Mononuclear cell (primary cell): ENCODE results near the gene TMEM248. TPM values are rescaled to one million over a fixed set of nuclear protein-coding genes. Genes with fewer than 3 reads are reported as not detected.
"Not testable (repeated sequence)": the region's sequence is repeated elsewhere in the genome, so short reads cannot be mapped to it uniquely, and the experiment has no call there.

ENCODE experiments used
- H3K27me3 ChIP-seq: 2 replicates; pipeline ENCODE4 v1.6.0; 2011; ENCODE audit warnings: low read length, control low read depth; ENCODE audit not compliant: insufficient read depth
- H3K4me1 ChIP-seq: 2 replicates; pipeline ENCODE4 v1.5.1; 2011; ENCODE audit warnings: mild to moderate bottlenecking, low read length, control low read depth; ENCODE audit not compliant: insufficient read depth
- H3K4me3 ChIP-seq: 2 replicates; pipeline ENCODE4 v1.5.1; 2011; ENCODE audit warnings: mild to moderate bottlenecking, low read length, moderate library complexity
- H3K9me3 ChIP-seq: 2 replicates; pipeline ENCODE4 v1.5.1; 2011; ENCODE audit warnings: low read depth, mild to moderate bottlenecking, control low read depth, low read length
- total RNA-seq: library from RNA; depleted of rRNA; stranded (reverse); fragments of >200 nt; gene quantifications from one replicate; pipeline ENCODE4 v1.2.3, GENCODE V29; 2012

Gene TMEM248
- total RNA-seq, 1 donor = 82.9 TPM

DNA sequence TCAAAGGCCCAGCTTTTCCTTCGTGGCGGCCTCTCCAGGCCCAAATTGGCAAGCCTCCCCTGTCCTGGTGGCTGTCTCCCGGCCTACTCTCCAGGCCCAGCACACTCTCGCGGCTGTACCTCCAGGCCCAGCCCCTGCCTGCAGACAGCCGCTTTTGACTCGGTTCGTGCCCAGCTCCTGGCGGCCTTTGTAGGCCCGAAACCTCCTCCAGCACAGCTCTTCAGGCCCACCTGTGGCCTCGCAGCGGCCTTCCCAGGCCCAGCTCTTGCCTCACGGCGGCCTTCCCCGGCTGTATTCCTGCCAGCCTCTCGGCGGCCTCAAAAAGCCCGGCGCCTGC is 18.2 kb upstream of the TMEM248 start:
- Histone ChIP-seq H3K9me3 (no peaks in the 10 kb centered on the region), H3K4me3 (no peak overlapping the region), H3K27me3 (no peaks in the 10 kb centered on the region), H3K4me1 (no peaks in the 10 kb centered on the region)

DNA sequence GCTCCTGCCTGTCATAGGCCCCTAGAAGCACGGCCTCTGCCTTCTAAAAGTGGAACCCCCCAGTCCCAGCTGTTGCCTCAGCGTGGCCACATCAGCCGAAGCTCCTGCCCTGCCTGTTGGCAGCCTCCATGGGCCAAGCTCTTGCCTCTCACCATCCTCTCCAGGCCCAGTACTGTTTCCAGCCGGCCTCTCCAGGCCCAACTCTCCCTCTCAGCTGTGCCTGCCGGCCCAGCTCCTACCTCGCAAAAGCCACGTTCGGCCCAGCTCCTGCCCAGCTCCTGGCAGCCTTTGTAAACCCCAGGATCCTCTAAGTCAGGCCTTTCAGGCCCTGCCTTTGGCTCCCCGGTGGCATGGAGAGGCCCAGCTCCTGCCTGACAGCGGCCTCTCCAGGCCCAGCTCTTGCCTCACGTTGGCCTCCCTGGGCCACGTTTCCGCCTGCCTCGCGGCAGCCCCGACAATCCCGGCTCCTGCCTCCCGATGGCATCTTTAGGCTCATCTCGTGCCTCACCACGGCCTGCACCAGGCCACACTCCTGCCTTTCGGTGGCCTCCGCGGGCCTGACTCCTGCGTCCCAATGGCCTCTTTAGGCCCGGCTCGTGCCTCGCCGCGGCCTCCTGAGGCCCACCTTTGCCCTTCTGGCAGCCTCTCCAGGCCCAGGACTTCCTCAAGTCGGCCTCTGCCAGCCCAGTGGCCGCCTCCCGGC is 17.5 kb upstream of the TMEM248 start:
- Histone ChIP-seq H3K4me1 (no peaks in the 10 kb centered on the region), H3K4me3 (no peak overlapping the region), H3K27me3 (no peaks in the 10 kb centered on the region), H3K9me3 (no peaks in the 10 kb centered on the region)

DNA sequence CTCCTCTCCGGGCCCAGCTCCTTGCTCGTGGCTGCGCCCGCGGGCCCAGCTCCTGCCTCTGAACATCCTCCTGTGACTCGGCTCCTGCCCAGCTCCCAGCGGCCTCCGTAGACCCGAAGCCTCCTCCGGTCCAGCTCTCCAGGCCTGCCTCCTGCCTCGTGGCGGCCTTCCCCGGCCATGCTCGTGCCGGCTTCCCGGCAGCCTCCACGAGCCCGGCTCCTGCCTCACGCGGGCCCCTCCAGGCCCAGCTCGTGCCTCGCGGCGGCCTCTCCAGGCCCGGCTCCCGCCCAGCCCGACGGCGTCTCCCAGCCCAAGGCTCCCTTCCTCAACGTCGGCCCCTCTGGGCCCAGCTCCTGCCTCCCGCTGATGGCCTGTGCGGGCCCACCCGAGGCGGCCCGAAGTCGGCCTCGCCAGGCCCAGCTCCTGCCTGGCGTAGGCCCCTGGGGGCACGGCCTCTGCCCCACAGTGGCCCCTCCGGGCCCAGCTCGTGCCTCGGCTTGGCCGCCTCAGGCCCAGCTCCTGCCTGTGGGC is 16.9 kb upstream of the TMEM248 start:
- no peaks in the 10 kb centered on the region for H3K9me3 ChIP-seq
- H3K4me1 ChIP-seq = no peaks in the 10 kb centered on the region
- no peak overlapping the region for H3K4me3 ChIP-seq
- H3K27me3 ChIP-seq = no peaks in the 10 kb centered on the region

DNA sequence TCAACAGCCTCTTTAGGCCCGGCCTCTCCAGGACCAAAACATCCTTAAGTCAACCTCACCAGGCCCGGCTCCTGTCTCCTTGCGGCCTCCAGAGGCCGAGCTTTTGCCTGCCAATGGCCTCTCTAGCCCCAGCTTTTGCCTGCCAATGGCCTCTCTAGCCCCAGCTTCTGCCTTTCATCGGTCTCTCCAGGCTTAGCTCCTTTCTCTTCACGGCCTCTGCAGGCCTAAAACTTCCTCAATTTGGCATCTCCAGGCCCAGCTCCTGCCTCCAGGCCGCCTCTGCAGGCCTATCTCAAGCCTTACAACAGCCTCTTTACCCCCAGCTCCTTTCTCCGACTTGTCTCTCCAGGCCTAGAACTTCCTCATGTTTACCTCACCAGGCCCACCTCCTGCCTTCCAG is 15.7 kb upstream of the TMEM248 start:
- no peaks in the 10 kb centered on the region for H3K4me1 ChIP-seq
- no peaks in the 10 kb centered on the region for H3K9me3 ChIP-seq
- no peak overlapping the region for H3K4me3 ChIP-seq
- no peaks in the 10 kb centered on the region for H3K27me3 ChIP-seq

DNA sequence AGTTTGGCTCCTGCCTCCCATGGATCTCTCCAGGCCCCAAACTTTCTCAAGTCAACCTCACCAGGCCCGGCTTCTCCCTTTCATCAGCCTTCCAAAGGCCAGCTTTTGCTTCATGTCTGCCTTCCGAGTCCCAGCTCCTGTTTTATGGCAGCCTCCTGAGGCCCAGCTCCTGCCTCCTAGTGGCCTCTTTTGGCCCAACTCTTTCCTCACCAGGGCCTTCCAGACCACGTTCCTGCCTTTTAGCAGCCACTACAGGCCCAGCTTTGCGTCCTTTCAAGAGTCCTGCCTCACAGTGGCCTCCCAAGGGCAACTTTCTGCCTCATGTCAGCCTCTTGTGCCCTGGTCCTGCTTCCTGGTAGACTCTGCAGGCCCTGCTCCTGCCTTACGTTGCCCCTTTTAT is 15.3 kb upstream of the TMEM248 start:
- no peak overlapping the region for H3K4me3 ChIP-seq
- no peaks in the 10 kb centered on the region for H3K27me3 ChIP-seq
- H3K4me1 ChIP-seq = no peaks in the 10 kb centered on the region
- H3K9me3 ChIP-seq = no peaks in the 10 kb centered on the region

DNA sequence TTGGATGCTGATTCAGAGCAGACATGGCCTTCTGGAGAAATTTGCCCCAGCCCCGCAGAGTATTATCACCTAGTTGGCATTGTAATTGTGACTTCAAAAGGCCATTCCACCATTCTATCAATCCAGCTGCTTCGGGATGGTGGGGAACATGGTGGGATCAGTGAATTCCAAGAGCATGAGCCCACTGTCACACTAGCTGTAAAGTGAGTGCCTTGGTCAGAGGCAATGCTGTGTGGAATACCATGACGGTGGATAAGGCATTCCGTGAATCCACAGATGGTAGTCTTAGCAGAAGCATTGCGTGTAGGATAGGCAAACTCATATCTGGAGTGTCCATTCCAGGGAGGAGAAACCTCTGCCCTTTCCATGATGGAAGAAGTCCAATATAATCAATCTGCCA is 13.3 kb upstream of the TMEM248 start:
- Histone ChIP-seq H3K4me1 (no peaks in the 10 kb centered on the region), H3K4me3 (no peak overlapping the region), H3K9me3 (no peaks in the 10 kb centered on the region), H3K27me3 (no peaks in the 10 kb centered on the region)

DNA sequence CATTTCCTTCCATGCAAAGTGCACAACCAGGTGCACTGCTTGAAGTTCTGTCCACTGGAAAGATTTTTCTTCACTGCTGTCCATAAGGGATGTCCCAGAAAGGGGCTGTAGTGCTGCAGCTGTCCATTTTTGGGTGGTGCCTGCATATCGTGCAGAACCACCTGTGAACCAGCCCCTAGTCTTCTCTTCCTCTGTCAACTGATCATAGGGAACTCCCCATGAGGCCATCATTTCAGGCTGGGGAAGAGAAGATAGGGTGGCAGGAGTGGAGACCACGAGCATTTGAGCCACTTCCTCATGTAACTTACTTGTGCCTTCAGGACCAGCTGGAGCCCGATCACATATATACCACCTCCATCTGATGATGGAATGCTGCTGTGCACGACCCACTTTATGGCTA is 12.4 kb upstream of the TMEM248 start:
- H3K9me3 ChIP-seq, H3K4me1 ChIP-seq, H3K27me3 ChIP-seq, H3K4me3 ChIP-seq: not testable (repeated sequence)

DNA sequence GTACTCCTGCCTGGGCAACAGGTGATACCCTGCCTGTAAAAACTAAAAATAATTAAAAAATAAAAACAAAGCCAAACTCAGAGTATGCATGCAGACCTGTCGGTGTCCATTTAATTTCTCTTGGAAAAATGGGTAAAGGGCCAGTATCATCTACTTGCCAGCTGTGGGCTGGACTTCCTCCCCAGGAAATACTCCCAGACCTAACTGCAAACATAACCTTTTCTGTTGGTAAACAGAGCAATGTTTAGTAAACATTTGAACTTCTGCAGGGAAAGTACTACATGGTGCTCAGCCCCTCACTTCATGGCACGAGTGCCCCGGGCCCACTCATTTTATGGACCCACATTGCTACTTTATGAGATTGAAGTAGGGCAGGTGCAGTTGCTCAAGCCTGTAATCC is 10.2 kb upstream of the TMEM248 start:
- no peaks in the 10 kb centered on the region for H3K27me3 ChIP-seq
- no peak overlapping the region for H3K4me3 ChIP-seq
- no peaks in the 10 kb centered on the region for H3K4me1 ChIP-seq
- no peaks in the 10 kb centered on the region for H3K9me3 ChIP-seq

DNA sequence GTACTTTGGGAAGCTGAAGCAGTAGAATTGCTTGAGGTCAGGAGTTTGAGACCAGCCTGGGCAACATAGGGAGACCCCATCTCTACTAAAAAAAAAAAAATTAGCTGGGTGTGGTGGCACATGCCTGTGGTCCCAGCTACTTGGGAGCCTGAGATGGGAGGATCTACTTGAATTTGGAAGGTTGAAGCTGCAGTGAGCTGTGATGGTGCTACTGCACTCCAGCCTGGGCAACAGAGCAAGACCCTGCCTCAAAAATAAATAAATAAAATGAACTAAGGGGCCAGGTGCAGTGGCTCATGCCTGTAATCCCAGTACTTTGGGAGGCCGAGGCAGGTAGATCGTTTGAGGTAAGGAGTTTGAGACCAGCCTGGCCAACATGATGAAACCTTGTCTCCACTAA is 9.8 kb upstream of the TMEM248 start:
- not testable (repeated sequence) for H3K27me3 ChIP-seq, H3K4me3 ChIP-seq, H3K4me1 ChIP-seq, H3K9me3 ChIP-seq

DNA sequence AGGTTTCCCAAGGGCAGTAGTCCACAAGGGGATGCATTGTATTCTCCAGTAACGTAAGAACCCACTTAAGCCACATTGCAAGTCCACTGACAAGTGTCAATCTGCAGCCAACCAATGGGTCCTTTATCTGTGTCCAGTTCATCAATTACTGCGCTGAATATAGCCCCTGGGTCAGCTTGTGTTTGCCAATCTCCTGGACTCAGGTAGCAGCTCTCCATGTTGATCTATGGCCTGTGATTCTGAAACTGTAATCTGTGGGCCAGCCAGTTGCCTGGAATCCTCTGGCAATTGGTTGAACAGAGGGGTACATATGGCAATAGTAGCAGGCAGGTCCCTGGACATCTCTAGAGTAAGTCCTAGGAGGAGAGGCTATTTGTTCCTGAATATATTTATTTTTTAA is 8.8 kb upstream of the TMEM248 start:
- H3K4me3 ChIP-seq = no peak overlapping the region
- no peaks in the 10 kb centered on the region for H3K4me1 ChIP-seq
- H3K9me3 ChIP-seq = no peaks in the 10 kb centered on the region
- H3K27me3 ChIP-seq = no peaks in the 10 kb centered on the region

DNA sequence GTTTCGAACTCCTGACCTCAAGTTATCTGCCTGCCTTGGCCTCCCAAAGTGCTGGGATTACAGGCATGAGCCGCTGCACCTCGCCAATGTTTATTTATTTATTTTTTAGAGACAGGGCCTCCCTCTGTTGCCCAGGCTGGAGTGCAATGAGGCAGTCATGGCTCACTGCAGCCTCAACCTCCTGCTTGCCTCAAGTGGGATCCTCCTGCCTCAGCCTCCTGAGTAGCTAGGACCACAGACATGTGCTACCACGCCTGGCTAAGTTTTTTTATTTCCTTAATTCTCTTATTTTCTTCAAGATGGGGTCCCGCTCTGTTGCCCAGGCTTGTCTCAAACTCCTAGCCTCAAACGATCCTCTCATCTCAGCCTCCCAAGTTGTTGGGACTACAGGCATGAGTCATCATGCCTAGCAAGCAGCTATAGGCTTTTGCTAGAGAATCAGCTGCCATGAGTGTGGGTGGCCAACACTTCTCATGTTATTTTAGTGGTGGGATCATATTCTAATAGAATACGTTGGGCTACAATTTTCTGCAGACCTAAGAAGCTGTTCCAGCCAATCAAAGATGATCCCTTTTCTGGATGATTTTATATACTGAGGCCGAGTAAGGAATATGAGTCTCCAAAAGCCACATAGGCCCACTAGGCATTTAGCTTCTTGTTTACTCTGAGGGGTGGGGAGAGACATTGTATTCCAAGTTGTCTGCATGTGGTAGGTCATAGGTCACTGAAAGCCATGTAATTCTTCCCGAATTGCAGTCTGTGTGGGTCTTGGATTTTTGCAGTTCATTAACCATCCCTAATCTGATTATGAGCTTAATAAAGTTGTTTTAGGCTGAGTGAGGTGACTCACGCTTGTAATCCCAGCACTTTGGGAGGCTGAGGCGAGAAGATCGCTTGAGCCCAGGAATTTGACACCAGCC is 7.6 kb upstream of the TMEM248 start:
- Histone ChIP-seq H3K27me3 (no peaks in the 10 kb centered on the region), H3K9me3 (no peaks in the 10 kb centered on the region), H3K4me1 (no peaks in the 10 kb centered on the region), H3K4me3 (no peak overlapping the region)

DNA sequence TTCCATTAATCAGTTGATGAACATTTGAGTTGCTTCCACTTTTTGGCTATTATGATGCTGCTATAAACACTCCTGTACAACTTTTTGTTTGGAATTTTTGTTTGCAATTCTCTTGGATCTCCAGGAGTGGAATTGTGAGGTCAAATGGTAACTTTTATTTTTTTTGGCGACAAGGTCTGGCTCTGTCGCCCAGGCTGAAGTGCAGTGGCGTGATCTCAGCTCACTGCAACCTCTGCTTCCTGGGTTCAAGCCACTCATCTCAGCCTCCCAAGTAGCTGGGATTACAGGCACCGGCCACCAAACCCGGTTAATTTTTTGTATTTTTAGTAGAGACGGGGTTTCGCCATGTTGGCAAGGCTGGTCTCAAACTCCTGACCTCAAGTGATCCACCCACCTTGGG is 3.1 kb upstream of the TMEM248 start:
- not testable (repeated sequence) for H3K9me3 ChIP-seq, H3K4me3 ChIP-seq, H3K27me3 ChIP-seq
- H3K4me1 ChIP-seq = peaks cover 17% of the 10 kb centered on the region

DNA sequence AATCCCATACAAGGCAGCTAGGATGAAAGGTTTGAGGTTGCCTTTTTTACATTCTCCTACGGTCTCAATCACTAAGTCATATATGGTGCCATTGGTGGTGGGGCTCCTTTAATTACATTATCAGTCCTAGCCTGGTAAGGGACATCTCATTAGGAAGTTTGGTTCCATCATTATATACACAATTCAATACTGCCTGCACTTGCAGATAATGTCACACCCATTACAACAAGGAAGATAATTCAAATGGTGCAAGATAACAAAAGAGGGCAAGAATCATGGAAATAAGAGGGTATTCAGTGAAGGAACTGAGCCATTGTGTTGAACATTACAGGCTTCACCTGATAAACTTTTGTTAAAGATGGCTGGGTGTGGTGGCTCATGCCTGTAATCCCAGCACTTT is 1.7 kb upstream of the TMEM248 start:
- H3K27me3 ChIP-seq = no peaks in the 10 kb centered on the region
- no peaks in the 10 kb centered on the region for H3K9me3 ChIP-seq
- H3K4me3 ChIP-seq = no peak overlapping the region
- peaks cover 31% of the 10 kb centered on the region for H3K4me1 ChIP-seq

DNA sequence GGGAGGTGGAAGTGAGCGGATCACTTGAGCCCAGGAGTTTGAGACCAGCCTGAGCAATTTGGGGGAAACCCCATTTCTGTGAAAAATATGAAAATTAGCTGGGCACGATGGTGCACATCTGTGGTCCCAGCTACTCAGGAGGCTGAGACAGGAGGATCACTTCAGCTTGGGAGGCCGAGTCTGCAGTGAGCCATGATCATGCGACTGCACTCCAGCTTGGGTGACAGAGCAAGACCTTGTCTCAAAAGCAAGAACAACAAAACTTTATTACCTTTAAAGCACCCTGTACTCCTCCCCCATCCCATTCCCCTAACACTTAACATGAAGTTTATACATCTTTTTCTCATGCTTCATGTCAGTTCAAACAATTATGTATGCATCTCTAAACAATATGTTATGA is 1.3 kb upstream of the TMEM248 start:
- Histone ChIP-seq H3K9me3 (no peaks in the 10 kb centered on the region), H3K4me1 (peaks cover 31% of the 10 kb centered on the region), H3K27me3 (no peaks in the 10 kb centered on the region), H3K4me3 (no peak overlapping the region)

DNA sequence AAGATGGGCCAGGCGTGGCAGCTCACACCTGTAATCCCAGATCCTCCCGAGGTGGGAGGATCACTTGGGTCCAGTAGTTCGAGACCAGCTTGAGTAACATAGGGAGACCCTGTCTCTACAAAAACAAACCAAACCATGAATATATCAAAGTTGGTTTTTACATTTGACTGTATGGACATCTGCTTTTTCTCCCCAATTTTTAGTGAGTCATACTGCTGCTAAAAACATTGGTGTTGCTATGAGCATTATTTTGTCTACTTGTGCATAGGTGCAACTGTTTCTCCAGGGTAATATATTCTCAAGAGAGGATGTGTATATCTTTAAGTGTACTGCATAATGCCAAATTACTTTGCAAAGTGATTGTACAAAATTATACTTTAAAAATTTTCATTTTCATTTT is 769 bp upstream of the TMEM248 start:
- Histone ChIP-seq H3K4me3 (peak overlapping the region; percentile 93), H3K27me3 (no peaks in the 10 kb centered on the region), H3K9me3 (no peaks in the 10 kb centered on the region), H3K4me1 (peaks cover 31% of the 10 kb centered on the region)
